Measurements from ENCODE around the gene GRIP2. TPM values are rescaled to one million over a fixed set of nuclear protein-coding genes. Genes with fewer than 3 reads are reported as not detected.

Gene GRIP2
- total and polyA plus RNA-seq, 9 donors: 1.1 to 19.4 (median 5.4) TPM

GRCh38 chr3:14444380-14444779 lies 95.8 kb downstream of the GRIP2 start:
- H3K9me3 ChIP-seq: no peaks in the 10 kb centered on the region
- peaks cover 13% of the 10 kb centered on the region for H3K4me1 ChIP-seq (ENCODE audit: insufficient read depth)
- TF ChIP-seq EP300 (IDR thresholded peaks at IDR 0.05) (no peak), CTCF (IDR thresholded peaks at IDR 0.05) (no peak), POLR2A (IDR thresholded peaks at IDR 0.05) (no peak)
- intact Hi-C loops (cut with DNase I): loop anchor here in 1 of 4 donors (5.0 kb wide), 1 partner anchor 37 kb away; no protein-coding TSS in a partner anchor
- peak overlapping the region in 1 of 2 donors; percentile 11 for H3K27ac ChIP-seq
- WGBS, 3 donors: 95 to 98% (median 96%) methylated on average over 6 of the region's 6 CpGs
- H3K4me3 ChIP-seq: no peak overlapping the region
- no peaks in the 10 kb centered on the region for H3K36me3 ChIP-seq
- no peak for DNase-seq
- H3K27me3 ChIP-seq: no peaks in the 10 kb centered on the region

- intact Hi-C loops (cut with DNase I): loop anchor here in 1 of 4 donors (5.0 kb wide), 1 partner anchor 35 kb away; no protein-coding TSS in a partner anchor
- Histone ChIP-seq H3K36me3 (no peaks in the 10 kb centered on the region), H3K9me3 (no peaks in the 10 kb centered on the region), H3K27ac (peak overlapping the region in 1 of 2 donors; percentile 16), H3K4me3 (no peak overlapping the region), H3K27me3 (no peaks in the 10 kb centered on the region), H3K4me1 (ENCODE audit: insufficient read depth) (peaks cover 25% of the 10 kb centered on the region)
- DNase-seq: no peak
- 93 to 94% (median 94%) methylated on average over 6 of the region's 6 CpGs for WGBS, 3 donors
- TF ChIP-seq EP300 (IDR thresholded peaks at IDR 0.05) (no peak), POLR2A (IDR thresholded peaks at IDR 0.05) (no peak)
Measured at GRCh38 chr3:14441920-14442300, 98.2 kb downstream of the GRIP2 start.

GRCh38 chr3:14441240-14441919 lies 98.8 kb downstream of the GRIP2 start:
- H3K4me3 ChIP-seq: no peak overlapping the region
- no peaks in the 10 kb centered on the region for H3K9me3 ChIP-seq
- 89 to 95% (median 92%) methylated on average over 18 of the region's 18 CpGs for WGBS, 3 donors
- peak overlapping the region; percentile 16 to 33 for H3K27ac ChIP-seq
- no peak for TF ChIP-seq POLR2A (IDR thresholded peaks at IDR 0.05)
- TF ChIP-seq EP300 (IDR thresholded peaks at IDR 0.05): no peak
- TF ChIP-seq CTCF (IDR thresholded peaks at IDR 0.05): no peak
- H3K36me3 ChIP-seq: no peaks in the 10 kb centered on the region
- intact Hi-C loops (cut with DNase I): loop anchor here in 1 of 4 donors (5.0 kb wide), 1 partner anchor 34 kb away; no protein-coding TSS in a partner anchor
- no peak for DNase-seq
- peaks cover 25% of the 10 kb centered on the region for H3K4me1 ChIP-seq (ENCODE audit: insufficient read depth)
- no peaks in the 10 kb centered on the region for H3K27me3 ChIP-seq

DNA sequence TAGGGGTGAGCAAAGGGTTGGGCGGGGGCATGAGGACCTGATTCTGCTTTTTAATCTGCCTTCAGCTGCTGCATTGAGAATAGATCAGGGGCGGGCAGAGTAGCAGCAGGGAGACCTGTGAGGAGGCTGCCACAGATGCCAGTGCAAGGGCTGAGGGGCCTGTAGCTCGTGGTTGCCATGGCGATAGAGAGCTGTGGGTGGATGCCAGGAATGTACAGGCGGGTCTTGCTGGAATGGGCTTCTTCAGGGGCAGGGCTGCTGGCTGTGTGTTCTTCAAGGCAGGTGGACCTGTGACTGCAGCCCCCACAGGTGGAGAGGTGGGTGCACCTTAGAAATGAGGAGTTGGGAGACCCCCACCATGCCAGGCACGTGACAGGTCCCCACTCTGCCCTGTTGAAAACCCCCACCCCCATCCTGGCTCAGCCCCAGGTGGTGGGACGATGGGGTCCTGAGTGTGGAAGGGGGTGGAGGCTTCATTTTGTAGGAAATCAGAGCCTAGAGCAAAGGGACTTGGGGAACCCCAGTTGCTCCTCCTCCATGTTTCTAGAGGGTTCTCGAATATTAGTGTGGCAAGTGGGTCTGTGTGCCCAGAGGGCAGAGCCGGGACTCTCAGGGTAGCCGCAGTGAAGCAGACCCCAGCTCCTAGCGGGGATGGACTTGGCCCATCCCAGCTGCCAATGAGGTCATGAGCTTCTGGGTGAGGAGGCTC lies 99.5 kb downstream of the GRIP2 start:
- Histone ChIP-seq H3K36me3 (no peaks in the 10 kb centered on the region), H3K4me3 (no peak overlapping the region), H3K4me1 (ENCODE audit: insufficient read depth) (peaks cover 25% of the 10 kb centered on the region), H3K27me3 (no peaks in the 10 kb centered on the region), H3K27ac (peak overlapping the region in 1 of 2 donors; percentile 33), H3K9me3 (no peaks in the 10 kb centered on the region)
- intact Hi-C loops (cut with DNase I): loop anchor here in 1 of 4 donors (5.0 kb wide), 1 partner anchor 33 kb away; no protein-coding TSS in a partner anchor
- no peak for DNase-seq
- WGBS, 3 donors: 80 to 87% (median 82%) methylated on average over 11 of the region's 11 CpGs
- TF ChIP-seq EP300 (IDR thresholded peaks at IDR 0.05) (no peak), POLR2A (IDR thresholded peaks at IDR 0.05) (no peak), CTCF (IDR thresholded peaks at IDR 0.05) (no peak)

Measured in ovary (tissue), 9 donors.